DMS153 (cell line): ENCODE data around the gene PDE6D.
"Not testable (repeated sequence)": the region's sequence is repeated elsewhere in the genome, so short reads cannot be mapped to it uniquely, and the experiment has no call there.

Experiments used
- DNase-seq: peaks from one replicate; lab custom pipeline; 2025; lab: John Stamatoyannopoulos, UW

Gene PDE6D

DNA sequence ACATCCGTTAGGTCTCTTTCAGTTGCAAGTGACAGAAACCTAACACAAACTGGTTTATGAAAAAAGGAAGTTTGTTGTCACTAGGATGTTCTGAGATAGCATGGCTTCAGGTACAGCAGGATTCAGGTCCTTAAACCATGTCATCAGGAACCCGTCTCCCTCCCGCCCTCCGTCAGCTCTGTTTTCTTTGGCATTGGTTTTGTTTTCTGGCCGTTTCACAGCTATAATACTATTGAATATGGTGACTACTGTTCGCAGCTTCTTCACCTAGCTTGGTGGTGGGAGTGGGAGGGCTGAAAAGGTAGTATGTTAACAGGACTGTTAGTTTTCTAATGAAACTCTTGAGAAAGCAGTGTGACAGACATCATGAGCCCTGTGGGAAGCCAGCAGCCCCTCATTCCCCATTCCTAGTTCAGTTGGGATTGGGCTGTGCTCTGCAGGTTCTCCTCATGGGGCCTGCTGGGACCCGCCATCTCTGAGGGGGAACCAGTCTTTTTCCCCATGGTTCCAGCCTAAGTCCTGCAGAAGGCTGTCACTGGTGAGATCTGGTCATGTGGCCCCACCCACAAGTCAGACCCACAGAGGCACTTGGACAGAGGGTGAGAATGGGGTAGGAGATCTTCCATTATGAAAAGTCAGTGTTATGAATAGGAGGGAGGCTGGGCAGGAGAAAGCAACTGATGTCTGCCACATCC, 60.6 kb downstream of the PDE6D start:
- DNase-seq = no peak

DNA sequence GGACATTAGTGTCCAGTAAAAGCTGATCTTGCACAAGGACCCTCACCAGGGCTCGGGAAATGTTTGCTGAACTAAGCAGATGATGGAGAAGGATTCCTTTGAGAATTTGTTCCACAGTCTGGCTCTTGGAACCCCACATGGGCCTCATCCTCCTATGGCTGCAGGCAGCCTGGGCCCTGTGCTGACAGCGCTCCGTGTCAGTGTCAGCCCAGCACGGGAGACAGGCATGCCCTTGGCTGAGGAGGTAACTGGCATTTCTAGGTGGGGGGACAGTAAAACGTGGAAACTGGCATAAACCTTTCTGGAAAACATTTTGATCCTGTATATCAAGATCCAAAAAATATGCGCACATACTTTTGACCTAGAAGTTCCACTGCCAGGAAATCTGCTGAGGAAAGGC, 62.3 kb downstream of the PDE6D start:
- no peak for DNase-seq

DNA sequence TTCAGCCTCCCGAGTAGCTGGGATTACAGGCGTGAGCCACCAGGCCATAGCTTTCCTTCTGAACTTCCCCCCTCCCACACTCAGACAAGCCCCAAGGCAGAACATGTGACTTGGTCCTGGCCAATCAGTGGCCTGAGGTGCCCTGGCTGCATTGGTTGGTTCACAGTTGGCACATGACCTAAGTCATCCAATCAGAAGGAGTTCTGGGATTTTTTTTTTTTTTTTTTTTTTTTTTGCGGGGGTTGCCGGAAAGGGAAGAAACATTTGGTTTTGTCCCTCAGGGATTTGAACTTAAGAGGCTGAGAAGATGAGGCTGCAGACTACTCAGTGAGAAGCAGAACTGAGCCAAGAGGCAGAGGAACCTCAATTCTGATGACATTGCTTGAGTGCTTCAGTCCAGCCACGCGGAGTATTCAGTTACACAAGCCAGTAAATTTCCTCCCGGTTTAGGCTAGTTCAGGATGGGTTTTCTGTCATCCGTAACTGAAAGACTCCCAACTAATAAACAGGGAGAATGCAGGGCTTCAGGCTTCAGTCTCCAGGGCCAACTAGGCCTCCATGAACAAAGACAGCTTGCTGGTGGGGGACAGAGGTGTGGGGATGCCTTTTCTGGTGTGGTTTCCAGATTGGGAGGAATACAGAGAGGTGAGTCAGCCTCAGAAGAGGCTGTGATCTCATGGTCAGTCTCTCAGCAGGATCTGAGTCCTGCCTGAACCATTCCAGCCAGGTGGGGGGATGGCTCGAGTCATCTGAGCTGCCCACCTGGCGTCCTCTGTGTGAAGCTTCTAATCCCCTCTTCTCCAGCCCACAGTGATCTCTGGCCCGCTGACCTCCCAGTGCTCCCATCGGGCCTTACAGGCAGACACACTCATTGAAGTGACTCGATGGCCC, 63.6 kb downstream of the PDE6D start:
- DNase-seq = no peak

DNA sequence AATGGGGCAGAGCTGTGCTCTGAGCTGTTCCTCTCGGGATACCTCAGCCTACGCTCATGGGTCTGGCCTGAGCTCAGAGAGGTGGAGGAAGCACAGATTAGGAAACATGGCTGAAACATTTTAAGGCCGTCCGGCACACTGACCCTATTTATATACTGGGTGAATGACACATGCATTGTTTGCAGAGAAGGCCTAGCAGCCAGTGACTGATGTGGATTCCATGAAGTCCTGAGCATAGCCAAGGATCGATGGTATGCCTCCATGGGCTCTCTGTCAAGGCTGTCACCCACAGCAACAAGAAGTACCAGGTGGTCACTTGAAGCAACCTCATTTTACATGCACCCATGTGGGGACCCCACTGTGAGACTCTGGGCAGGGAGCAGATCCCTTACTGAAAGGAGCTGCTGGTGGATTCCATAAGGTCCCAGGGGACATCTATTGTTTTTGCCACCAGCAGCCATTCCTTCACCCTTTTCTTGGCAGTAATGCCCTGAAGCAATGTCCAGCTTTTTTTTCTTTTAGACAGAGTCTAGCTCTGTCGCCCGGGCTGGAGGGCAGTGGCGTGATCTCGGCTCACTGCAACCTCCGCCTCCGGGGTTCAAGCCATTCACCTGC, 64.3 kb downstream of the PDE6D start:
- no peak for DNase-seq

DNA sequence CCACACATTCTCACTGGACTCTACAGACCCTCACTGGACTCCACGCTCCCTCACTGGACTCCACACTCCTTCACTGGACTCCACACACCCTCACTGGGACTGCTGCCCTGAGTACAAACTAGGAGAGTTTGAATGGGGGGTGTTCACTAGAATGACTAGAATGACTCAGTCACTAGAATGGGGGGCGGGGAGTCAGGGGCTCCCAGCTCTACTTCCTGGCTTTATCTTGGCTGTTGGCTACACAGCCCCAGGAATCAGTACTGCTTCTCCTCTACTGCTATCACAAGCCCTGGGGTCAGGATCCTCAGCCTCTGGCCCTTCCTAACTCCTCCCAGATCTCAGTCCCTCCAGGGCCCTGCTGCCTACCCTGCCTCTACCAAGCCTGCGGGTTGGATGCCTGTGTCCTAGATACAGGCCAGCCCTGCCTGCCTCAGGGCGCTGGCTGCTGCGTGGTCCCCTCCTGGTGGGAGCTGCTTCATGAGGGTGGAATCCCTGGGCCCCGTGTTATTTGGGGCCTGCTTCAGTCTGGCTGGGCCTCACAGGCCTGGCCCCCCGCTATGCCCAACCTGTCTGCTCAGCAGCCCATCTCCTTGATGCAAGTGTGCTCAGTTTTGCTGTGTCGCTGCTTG, 65.0 kb downstream of the PDE6D start:
- DNase-seq = no peak

DNA sequence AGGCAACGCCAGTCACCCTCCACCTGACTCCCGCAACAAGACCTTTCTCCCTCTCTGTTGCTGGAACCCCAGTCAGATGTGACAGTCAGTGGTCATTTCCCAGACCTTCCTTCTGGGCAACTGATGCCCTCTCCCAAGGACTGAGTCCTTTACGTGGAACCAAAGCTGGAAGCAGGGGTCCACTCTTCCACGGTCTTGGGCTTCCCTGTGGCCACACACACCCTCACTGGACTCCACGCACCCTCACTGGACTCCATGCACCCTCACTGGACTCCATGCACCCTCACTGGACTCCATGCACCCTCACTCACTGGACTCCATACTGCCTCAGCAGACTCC, 65.6 kb downstream of the PDE6D start:
- DNase-seq = no peak

DNA sequence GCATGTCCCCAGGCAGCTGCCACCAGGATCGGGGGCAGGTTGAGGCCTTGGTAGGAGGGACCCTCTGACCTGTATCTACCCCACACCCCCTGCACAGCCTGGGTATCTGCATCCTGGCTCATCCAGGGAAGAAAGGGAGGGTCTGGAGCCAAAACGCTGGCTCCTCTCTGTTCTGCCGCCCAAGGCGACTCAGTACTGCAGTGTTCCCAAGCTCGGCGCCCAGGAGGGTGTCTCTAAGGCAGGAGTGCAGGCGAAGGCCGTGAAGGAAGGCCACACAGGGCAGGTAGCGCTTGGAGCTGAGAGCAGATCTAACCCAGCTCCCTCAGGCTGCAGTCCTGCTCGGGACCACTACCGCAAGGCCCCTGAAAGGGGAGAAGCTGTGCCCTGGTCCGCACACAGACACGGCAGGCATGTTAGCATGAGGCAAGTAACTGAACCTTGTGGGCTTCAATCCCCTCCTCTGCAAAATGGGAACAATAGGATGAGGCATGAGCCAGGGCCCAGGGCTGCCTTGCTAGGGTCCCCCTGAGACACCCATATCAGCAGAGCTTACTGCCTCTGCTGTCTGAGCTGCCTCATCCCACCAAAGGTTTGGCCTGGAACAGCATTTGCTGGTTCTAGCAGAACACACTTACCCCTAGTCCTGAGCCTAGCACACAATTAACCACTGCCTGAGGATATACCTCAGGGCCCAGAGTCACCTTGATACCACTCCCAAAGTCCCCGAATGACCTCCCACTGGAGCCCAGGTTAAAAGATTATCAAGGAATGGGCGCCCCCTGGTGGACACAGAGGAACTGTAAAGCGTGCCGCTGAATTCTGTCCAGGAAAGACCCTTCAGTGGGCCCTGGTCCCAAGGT, 66.2 kb downstream of the PDE6D start:
- DNase-seq = peak; percentile 64

DNA sequence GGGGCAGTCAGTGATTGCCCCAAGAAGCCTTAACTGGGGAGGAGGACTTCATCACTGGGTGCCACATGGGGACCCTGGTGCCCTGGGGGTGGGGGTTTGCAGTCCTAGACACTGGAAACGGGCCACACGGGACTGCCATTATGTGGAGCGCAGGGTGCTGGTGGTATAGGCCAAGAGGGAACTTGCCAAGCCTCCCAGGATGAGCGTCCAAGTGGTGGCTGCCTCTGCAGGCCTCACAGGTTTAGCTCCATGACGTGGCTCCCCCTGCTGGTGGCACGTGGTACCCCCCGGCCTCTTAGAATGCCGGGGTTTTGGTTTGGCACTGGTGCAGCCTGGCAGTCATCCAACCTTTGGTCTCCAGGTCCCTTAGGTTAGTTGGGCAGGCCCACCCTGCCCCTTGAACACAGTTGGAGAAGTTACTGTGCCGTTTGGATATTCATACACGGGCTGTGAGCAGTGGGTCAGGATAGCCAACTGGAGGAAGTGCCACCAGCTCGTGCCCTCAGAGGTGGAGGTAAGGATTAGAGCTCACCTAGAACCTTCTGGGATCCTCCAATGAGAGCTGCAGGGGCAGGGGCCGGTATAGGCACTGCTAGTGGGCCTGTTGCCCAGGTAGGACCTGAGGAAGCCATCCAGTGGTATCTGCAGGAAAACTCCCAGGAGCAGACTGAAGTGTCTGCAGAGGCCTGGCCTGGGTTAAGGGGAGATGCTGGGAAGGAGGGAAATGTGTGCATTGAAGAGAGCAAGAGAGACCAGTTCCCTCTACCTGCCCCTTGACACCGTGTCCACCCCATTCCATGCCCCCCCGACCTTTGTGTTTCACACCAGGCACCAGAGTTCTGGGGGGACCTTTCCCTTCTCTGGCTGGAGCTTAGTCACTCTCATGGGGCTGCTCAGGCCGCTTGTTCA, 67.1 kb downstream of the PDE6D start:
- DNase-seq = peak; percentile 80

DNA sequence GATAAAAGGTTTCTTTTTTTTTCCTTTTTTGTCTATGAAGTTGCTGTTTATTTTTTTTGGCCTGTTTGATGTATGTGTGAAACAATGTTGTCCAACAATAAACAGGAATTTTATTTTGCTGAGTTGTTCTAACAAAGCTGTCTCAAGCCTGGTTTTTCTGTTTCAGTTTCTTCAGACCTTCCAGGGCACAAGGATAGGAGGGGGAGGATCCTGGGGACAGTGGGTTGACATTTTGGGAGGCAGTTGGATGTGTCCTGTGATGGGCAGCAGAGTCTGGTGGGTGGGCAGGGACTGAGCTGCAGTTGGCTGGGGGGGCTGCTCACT, 67.7 kb downstream of the PDE6D start:
- DNase-seq = not testable (repeated sequence)

DNA sequence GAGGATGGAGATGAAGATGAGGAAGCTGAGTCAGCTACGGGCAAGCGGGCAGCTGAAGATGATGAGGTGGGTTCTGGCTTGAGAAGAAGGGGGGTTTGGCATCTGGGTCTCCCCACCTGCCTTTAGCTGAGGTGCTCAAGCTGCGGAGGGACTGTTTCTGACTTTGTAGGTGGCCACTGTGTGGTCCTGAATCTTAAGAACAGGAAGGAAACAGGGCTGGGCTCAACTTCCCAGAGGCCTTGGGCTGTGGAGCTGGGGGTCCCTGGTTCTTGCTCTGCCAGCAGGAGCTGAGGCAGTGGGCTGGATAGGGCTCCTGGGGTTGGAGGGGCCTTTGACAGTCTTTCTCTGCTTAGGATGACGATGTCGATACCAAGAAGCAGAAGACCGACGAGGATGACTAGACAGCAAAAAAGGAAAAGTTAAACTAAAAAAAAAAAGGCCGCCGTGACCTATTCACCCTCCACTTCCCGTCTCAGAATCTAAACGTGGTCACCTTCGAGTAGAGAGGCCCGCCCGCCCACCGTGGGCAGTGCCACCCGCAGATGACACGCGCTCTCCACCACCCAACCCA, 68.5 kb downstream of the PDE6D start:
- not testable (repeated sequence) for DNase-seq

DNA sequence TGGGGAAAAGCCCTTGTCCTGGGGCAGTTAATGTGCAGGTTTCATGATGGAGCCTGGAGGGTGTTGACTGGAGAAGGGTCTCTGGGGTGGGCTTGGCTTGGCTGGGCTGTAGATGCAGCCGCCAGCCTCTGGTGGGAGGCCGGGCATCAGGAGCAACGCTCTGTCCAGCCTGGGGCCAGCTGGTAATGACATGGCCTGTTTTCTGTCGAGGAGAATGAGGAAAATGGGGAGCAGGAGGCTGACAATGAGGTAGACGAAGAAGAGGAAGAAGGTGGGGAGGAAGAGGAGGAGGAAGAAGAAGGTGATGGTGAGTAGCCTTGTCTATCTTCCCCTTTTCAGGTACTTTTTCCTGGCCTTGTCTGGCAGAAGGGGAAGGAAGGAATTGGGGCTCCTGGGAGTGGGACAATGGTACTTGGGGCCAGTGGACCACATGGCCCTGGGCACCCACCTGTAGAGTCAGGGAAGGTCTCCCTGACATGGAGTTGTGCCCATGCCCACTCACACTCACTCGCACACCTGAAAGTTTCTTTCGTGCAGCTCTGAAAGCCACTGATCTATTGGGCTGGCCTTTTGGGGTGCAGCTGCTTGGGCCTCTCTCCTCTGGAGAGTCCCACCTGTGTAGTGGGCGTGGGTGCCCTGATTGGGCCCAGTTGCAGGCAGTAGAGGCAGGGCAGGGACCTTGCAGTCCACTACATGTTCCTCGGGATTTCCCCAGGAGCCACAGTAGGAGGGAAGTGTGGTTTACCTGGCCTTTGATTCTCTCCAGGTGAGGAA, 69.2 kb downstream of the PDE6D start:
- DNase-seq = no peak

DNA sequence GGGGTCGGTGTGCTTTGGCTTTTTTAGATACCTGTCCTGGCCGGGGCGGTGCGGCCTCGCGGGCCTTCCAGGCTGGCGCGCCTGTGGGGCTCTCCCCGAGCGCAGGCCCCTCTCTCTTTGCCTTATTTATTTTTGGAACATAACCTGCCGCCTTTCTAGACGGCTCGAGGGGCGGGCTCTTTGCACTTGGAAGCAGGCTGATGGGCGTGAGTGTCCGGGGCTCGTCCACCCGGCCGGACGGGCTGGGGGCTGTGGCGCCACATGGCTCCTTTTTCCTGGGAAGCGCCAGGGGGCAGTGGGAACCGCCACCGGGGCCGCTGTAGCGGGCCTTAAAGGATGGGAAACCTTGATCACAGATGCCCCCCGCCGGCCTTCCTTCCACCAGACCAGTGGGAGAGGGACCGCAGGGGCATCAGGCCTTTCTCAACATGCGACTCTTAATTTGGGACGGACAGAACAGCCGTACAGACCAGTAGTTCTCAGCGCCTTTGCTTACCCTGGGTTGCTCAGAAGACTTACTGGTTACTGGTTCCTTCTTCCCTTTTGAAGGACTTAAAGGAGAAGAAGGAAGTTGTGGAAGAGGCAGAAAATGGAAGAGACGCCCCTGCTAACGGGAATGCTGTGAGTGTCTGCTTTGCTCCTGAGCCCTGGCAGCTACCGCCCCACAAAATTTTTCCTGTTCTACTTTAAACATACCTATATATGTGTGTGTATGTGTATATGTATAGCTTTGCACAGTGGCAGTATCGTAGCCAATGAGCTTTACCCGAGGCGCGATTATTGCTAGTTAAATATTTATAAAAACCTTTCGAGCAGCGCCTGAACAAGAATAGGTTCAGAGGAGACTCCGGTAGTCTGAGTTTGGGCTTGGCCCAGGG, 70.0 kb downstream of the PDE6D start:
- no peak for DNase-seq

DNA sequence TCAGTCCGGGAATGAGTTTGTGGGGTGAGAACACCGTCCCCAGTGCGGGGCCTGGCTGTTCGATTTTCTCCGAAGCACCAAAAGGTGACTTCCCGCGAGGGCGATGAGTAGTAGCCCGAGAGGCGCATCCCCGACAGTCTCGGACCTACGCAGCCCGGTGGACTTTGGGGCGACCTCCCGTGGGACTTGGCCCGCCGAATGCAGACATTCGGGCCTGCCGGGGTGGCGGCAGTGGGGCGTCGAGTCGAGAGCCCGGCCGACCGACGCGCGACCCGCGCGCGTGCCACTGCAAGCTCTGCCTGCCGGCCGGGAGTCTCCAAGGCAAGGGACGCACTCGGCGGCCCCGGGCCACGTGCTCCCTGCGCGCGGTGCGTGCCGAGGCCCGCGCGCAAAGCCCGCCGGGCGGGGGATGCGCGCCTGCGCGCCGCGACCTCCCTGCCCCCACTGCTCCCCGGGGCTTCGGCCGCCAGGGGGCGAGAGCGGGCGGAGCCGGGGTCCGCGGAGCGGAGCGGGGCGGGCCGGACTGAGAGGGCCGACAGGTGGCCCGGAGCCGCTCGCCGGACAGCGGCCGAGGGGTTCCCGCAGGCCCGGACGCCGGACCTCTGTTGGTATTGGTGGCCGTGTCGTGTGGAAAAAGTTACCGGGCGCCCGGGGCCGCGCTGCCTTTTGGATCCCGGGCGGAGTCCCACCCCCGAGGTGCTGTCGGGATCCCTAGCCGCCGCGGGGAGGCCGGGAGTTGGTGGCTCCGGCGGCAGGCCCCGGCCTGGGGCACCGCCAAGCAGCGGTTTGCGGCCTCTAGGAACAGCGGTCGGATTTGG, 70.9 kb downstream of the PDE6D start:
- peak; percentile 33 for DNase-seq

DNA sequence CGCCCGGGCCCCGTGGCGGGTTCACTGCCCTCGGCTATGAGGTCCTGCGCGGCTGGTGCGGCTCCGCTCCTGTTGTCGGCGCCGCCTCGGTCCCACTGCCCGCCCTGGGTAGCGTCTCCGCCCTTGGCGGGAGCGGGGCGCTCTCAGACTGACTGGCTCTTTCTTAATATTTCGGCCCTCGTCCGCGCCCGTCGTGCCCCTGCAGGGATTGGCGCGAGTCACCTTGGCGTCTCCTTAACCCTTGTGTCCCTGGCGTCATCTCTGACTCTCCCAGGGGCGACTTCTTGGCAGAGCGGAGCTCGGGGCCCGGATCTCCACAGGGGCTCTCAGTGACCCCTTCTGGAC, 71.5 kb downstream of the PDE6D start:
- no peak for DNase-seq

DNA sequence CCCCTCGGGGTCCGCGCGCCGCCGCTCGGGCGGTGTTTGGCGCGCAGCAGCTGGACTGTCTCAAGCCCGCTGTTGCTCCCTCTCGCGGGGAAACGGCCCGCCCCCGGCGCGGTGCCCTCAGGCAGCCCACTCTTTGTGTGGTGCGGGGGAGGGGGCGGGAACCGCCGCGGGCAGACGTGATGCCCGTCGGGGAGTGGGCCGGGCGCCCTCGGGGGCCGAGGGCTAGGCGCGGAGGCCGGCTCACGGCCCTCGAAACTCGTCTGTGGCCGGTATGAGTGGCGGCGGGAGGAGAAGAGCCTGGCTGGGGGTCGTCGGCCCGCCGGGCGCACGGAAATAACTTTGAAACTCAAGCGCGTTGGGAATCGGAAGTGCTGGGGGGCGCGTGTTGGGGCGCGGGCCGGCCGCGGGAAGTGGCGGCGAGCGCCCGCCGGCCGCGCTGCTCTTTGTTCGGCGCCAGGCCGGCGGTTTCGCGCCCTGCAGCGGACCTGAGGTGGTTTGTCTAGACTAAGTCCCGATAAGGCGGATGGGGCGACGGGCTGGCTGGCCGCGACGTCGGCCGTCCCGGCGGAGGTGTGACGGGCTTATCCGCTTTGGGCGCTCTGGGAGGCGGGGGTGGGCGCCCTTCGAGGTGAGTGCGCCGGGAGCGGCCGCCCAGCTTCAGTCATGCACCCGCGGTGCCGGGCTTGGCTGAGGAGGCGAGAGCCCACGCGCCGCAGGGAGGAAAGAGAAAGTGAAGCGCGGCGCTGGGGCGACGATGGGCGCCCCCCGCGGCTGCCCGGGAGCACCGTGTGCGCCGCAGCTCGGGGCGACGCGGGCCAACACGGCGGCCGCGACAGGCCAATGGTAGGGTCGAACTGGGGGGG, 72.1 kb downstream of the PDE6D start:
- no peak for DNase-seq

DNA sequence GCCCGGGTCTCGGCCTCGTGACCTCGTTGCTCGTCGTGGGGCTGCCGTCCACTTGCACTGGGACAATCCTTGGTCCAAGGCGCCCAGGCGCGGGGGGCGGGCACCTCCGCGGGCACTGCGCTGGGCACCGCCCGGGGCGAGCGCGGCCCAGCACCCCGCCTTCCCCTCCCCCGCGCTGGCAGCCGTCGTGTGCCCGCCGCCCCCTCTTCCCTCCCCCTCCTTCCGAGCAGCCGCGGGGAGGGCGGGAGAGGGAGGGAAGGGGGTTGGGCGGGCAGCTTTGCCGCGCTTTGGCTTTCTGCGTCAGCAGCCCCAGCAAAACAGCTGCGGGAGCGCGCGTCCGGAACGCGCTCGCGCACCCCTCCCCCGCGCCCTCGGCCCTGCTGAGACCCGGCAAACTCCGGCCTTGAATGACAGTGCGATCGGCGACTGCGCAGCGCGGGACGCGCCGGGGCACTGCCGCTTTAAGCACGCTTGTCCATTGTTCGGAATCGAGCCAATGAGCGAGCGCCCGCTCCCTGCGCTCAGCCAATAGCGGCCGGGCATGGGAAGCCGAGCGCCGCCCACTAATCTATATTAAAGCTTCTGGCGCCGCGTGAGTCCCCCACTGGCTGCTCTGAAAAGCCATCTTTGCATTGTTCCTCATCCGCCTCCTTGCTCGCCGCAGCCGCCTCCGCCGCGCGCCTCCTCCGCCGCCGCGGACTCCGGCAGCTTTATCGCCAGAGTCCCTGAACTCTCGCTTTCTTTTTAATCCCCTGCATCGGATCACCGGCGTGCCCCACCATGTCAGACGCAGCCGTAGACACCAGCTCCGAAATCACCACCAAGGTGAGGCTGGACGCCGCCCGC, 72.9 kb downstream of the PDE6D start, which contains the start of gene PTMA:
Gene PTMA (plus strand): TSS at position 599 of the 846 bp plus-strand sequence. CDS start 182 bp downstream, at position 781.
- peak; percentile 99 for DNase-seq
